BE2C (cell line): ENCODE data around the gene PSD2.

Experiments used
- DNase-seq: peaks from one replicate; pipeline ENCODE4 v3.0.0-alpha.2; 2020
- H3K27me3 ChIP-seq: fragments of 250-450 bp; sonication (Bioruptor Pico); 2 replicates; pipeline ENCODE4 v1.5.1; 2020; ENCODE audit warnings: mild to moderate bottlenecking
- H3K36me3 ChIP-seq: fragments of 250-450 bp; sonication (Bioruptor Pico); 2 replicates; pipeline ENCODE4 v1.5.1; 2020; ENCODE audit warnings: mild to moderate bottlenecking
- H3K4me1 ChIP-seq: fragments of 250-450 bp; sonication (Bioruptor Pico); 2 replicates; pipeline ENCODE4 v1.5.1; 2020
- H3K4me3 ChIP-seq: 2 replicates; pipeline ENCODE4 v1.5.1; 2011; ENCODE audit warnings: low read depth, low read length
- H3K9me3 ChIP-seq: fragments of 250-450 bp; sonication (Bioruptor Pico); 2 replicates; pipeline ENCODE4 v1.5.1; 2020
- CTCF ChIP-seq: IDR thresholded peaks from 2 replicates; pipeline ENCODE4 v1.5.1; 2012; ENCODE audit warnings: mild to moderate bottlenecking, low read depth, low read length

The PSD2 gene

GRCh38 chr5:139852696-139853095 is 57.1 kb downstream of the PSD2 start:
- DNase-seq: no peak
- Histone ChIP-seq H3K36me3 (peaks cover 14% of the 10 kb centered on the region), H3K4me1 (peaks cover 5% of the 10 kb centered on the region), H3K27me3 (no peaks in the 10 kb centered on the region), H3K4me3 (no peak overlapping the region), H3K9me3 (no peaks in the 10 kb centered on the region)
- TF ChIP-seq CTCF: no peak

- TF ChIP-seq CTCF: no peak
- no peak for DNase-seq
- H3K27me3 ChIP-seq: no peaks in the 10 kb centered on the region
- H3K4me1 ChIP-seq: peaks cover 5% of the 10 kb centered on the region
- no peak overlapping the region for H3K4me3 ChIP-seq
- peaks cover 14% of the 10 kb centered on the region for H3K36me3 ChIP-seq
- no peaks in the 10 kb centered on the region for H3K9me3 ChIP-seq
Measured at GRCh38 chr5:139854029-139854605, 58.5 kb downstream of the PSD2 start.

GRCh38 chr5:139854953-139855352 is 59.3 kb downstream of the PSD2 start:
- peaks cover 14% of the 10 kb centered on the region for H3K36me3 ChIP-seq
- no peak for TF ChIP-seq CTCF
- H3K4me1 ChIP-seq: peaks cover 5% of the 10 kb centered on the region
- H3K27me3 ChIP-seq: no peaks in the 10 kb centered on the region
- no peak for DNase-seq
- no peaks in the 10 kb centered on the region for H3K9me3 ChIP-seq
- H3K4me3 ChIP-seq: no peak overlapping the region

- TF ChIP-seq CTCF: no peak
- H3K9me3 ChIP-seq: no peaks in the 10 kb centered on the region
- H3K4me1 ChIP-seq: peaks cover 5% of the 10 kb centered on the region
- no peak overlapping the region for H3K4me3 ChIP-seq
- peaks cover 14% of the 10 kb centered on the region for H3K36me3 ChIP-seq
- no peaks in the 10 kb centered on the region for H3K27me3 ChIP-seq
- no peak for DNase-seq
Measured at GRCh38 chr5:139855451-139855850, 59.8 kb downstream of the PSD2 start.

GRCh38 chr5:139855946-139856540 is 60.4 kb downstream of the PSD2 start:
- Histone ChIP-seq H3K4me1 (peaks cover 5% of the 10 kb centered on the region), H3K27me3 (no peaks in the 10 kb centered on the region), H3K4me3 (no peak overlapping the region), H3K36me3 (peaks cover 13% of the 10 kb centered on the region), H3K9me3 (no peaks in the 10 kb centered on the region)
- no peak for TF ChIP-seq CTCF
- DNase-seq: no peak

GRCh38 chr5:139856714-139857113 is 61.1 kb downstream of the PSD2 start:
- DNase-seq: peak; percentile 72
- H3K36me3 ChIP-seq: peaks cover 7% of the 10 kb centered on the region
- H3K4me3 ChIP-seq: no peak overlapping the region
- no peaks in the 10 kb centered on the region for H3K9me3 ChIP-seq
- no peak for TF ChIP-seq CTCF
- no peaks in the 10 kb centered on the region for H3K27me3 ChIP-seq
- H3K4me1 ChIP-seq: peaks cover 5% of the 10 kb centered on the region
